GM12873 (cell line): ENCODE measurements around the gene RPN2.

Experiments used
- CTCF ChIP-seq: IDR thresholded peaks from 2 replicates; pipeline ENCODE4 v1.5.1; 2012; ENCODE audit warnings: low read depth, mild to moderate bottlenecking, moderate library complexity, low read length, control low read depth; ENCODE audit not compliant: insufficient read depth; ENCODE audit errors: missing control alignments

Gene RPN2

DNA sequence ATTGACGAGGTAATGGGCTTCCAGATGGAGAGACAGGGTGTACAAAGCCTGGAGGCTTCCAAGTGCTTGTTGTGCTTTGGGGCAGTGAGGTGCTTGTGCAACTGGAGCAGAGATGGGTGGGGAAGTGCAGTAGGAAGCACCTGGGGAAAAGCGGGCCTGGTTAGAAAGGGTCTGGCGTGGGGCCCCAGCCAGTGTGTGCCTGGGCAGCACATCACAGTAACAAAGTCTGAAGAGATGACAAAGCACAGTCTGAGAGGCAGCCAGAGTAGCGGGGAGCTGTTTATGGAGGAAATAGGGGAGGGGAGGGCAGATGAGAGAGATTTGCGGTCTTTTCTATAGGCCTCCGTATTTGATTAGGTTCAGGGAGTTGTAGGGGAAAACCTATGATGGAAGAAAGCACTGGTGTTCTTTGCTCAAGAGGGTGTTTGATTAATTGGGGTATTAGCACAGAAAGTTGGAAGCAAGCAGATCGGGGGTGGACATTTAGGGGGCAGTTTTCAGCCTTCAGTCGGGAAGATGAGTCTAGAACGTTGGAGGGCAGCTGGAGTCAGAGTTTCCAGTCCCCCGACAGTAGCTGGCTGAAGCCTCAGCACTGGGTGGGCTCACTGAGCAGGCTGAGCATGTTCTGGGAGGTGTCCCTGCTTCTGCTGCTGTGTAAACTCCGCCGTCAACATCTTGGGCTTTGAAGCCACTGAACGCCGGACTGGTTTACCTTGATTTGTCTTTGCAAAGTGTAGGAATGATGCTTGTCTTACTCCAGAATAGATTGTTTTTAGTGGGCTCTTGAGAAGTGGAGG is 15.7 kb downstream of the RPN2 start:
- TF ChIP-seq CTCF = peak; percentile 1

DNA sequence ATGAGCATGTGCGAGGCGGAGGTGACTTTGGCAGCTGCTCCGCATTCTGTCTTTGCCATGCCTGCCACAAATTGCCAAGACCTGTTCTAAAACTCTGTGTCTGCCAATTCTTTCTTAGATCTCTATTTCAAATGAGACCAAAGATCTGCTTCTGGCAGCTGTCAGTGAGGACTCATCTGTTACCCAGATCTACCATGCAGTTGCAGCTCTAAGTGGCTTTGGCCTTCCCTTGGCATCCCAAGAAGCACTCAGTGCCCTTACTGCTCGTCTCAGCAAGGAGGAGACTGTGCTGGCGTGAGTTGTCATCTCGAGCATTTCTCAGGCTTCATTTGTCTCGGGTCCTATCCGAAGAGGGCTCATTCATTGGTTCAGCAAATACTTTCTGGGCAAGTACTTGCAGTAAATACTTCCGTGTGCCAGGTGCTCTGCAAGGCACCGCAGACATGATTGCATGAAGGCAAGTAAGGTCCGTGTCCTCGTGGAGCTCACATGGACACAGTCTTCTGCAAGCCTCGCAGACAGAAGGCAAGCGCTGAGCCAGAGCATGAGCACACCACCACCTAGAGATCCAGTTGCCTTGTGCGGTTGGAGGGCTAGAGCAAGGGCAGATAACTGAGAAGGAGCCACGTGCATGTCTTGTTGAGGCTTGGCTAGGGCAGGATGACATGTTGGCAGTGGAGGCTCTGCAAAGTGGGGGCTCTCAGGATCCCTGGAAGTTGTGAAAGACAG is 20.0 kb downstream of the RPN2 start:
- no peak for TF ChIP-seq CTCF

DNA sequence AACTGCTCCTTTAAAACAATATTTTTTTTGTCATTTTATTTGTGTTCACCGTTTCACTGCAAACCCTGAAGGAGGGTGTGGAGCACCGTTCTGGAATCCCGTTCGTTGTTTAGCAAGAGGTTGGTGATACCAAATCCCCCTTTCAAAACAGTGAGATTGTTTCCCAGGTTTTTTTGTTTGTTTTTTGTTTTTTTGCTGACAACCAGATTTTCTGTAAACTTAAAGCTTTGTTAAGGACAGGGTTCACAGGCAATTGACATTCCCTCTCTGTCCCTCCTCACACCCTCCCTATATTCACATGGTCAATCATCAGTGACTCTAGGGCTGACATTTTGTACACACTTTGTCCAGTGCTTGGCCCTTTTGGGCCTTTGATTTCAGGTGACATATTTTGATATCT is 21.2 kb downstream of the RPN2 start:
- TF ChIP-seq CTCF = no peak

GRCh38 chr20:37200926-37201826 is 22.0 kb downstream of the RPN2 start:
- TF ChIP-seq CTCF = no peak

DNA sequence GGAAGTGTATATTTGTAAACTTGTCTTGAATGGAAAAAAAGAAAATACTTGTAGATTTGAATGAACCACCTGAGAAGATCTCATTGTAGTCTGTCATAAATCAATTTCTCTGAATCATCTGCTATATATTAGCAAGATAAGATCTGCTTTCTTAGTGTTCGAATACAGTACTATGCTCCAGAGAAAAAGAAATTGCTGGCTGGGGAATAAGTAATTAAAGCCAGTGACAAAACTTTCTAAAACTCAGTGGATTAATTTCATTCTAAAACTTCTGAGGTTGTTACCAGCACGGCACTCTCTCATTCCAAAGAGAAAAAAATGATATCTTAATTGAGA is 22.7 kb downstream of the RPN2 start:
- TF ChIP-seq CTCF = no peak

DNA sequence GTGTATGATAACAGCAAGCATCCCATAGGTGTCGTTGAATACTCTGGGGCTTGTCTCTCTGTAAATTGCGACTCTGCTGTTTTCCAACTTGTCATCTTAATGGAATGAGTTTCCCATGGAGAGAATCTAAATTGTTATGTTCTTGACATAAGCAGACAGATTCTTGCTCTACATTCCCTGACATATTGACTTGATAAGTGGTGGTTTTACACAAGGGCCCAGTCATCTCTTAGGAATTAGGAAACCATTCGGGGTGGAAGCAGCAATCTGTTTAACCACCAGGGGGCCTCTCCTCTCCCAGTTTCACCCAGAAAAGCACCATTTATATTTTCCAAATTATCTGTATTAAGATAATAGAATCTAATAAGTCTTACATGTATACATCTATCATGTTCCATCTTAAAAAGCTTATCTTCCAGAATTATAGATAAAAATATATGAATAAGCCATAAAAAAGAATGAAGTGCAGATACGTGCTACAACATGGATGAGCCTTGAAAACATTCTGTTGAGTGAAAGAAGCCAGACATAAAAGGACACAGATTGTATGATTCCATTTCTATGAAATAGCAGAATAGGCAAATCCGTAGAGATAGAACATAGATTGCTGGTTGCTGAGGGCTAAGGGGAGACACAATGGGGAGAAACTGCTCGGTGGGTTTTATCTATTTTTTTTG is 23.3 kb downstream of the RPN2 start:
- TF ChIP-seq CTCF = peak; percentile 70
